ENCODE measurements around the gene INTS1. TPM values are rescaled to one million over a fixed set of nuclear protein-coding genes. Genes with fewer than 3 reads are reported as not detected.
"Not testable (repeated sequence)": the region's sequence is repeated elsewhere in the genome, so short reads cannot be mapped to it uniquely, and the experiment has no call there.

The INTS1 gene
- total RNA-seq, 1 donor from 2014 or later = 89.5 TPM

- Mint-ChIP-seq H3K36me3 (ENCODE audit: low read depth) (no peaks in the 10 kb centered on the region), H3K27me3 (no peaks in the 10 kb centered on the region), H3K4me1 (no peaks in the 10 kb centered on the region), H3K9me3 (no peaks in the 10 kb centered on the region), H3K4me3 (no peak overlapping the region), H3K27ac (no peak overlapping the region)
- no peak for DNase-seq
- intact Hi-C loops (cut with micrococcal nuclease) = no loop called here
Measured at GRCh38 chr7:1447112-1447511, 57.1 kb downstream of the INTS1 start.

DNA sequence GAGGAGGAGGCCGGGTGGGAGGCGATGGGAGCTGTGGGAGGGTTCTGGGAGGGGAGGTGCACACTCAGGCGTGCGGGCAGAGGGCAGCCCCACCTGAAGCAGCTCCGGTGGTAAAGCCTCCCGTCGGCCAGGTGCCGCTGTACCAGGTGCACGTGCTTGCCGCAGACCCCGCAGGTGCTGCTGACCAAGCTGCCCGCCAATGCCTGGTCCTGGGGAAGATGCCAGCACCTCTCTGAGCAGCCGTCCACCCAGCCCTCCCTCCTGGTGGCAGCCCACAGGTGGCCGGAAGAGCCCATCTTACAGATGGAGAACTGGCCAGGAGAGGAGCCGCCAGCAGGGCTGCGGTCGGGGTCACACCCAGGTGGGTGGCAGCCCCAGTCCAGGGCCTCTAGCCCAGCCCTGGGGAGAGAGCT lies 57.6 kb downstream of the INTS1 start:
- Mint-ChIP-seq H3K9me3 (no peaks in the 10 kb centered on the region), H3K27me3 (no peaks in the 10 kb centered on the region), H3K4me1 (no peaks in the 10 kb centered on the region), H3K4me3 (no peak overlapping the region), H3K27ac (no peak overlapping the region), H3K36me3 (ENCODE audit: low read depth) (no peaks in the 10 kb centered on the region)
- DNase-seq = no peak
- intact Hi-C loops (cut with micrococcal nuclease) = no loop called here

DNA sequence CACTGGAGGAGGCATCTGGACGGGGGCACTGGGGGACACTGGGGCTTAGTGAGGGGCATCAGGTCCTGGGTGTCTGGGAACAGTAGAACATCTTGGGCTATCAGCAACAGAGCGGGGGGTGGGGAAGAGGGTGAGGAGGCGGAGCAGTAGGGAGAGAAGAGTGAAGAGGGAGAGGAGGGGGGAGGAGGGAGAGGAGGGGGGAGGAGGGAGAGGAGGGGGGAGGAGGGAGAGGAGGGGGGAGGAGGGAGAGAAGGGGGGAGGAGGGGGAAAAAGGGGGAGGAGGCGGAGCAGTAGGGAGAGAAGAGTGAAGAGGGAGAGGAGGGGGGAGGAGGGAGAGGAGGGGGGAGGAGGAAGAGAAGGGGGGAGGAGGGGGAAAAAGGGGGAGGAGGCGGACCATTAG lies 58.2 kb downstream of the INTS1 start:
- intact Hi-C loops (cut with micrococcal nuclease); H3K4me1 Mint-ChIP-seq; H3K9me3 Mint-ChIP-seq; H3K27me3 Mint-ChIP-seq; H3K4me3 Mint-ChIP-seq; H3K36me3 Mint-ChIP-seq (ENCODE audit: low read depth); DNase-seq; H3K27ac Mint-ChIP-seq: not testable (repeated sequence)

DNA sequence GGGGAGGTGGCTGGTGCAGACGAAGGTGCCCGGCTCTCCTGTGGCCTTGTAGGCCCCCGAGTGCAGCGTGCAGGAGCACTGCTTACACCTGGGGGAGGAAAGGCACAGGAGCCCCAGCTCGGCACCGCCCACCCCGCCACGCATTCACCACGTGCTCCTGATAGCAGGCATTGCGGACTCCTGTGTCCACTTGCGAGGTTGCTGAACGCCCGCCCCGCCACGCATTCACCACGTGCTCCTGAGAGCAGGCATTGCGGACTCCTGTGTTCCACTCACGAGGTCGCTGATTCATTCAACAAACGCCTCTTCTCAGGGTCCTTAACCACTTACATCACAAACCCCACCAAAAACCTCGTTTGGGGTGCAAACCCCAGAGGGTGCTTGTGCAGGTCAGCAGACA lies 58.8 kb downstream of the INTS1 start:
- no peak overlapping the region for H3K27ac Mint-ChIP-seq
- no peaks in the 10 kb centered on the region for H3K9me3 Mint-ChIP-seq
- intact Hi-C loops (cut with micrococcal nuclease) = no loop called here
- DNase-seq = no peak
- no peaks in the 10 kb centered on the region for H3K27me3 Mint-ChIP-seq
- H3K4me3 Mint-ChIP-seq = no peak overlapping the region
- H3K36me3 Mint-ChIP-seq (ENCODE audit: low read depth) = no peaks in the 10 kb centered on the region
- no peaks in the 10 kb centered on the region for H3K4me1 Mint-ChIP-seq

DNA sequence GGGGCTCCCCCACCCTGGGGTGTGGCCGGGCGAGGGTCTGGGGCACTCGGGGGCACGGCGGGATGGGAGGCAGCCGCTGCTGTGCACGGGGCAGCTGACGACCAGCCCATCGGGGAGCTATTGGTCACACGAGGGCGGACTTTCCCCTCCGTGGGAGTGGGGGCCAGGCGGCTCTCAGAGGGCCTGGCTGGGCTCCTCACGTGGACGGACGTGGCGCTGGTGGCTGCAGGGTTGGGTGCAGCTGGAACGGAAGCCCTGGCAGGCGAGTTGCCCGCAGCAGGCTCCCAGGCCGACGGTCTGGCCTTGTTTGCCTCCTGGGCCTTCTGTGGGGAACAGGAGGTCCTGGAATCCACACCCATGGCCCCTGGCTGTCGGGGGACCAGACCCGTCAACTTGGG lies 59.3 kb downstream of the INTS1 start:
- Mint-ChIP-seq H3K27me3 (no peaks in the 10 kb centered on the region), H3K4me1 (no peaks in the 10 kb centered on the region), H3K4me3 (no peak overlapping the region), H3K27ac (no peak overlapping the region), H3K9me3 (no peaks in the 10 kb centered on the region), H3K36me3 (ENCODE audit: low read depth) (no peaks in the 10 kb centered on the region)
- DNase-seq = no peak
- intact Hi-C loops (cut with micrococcal nuclease) = no loop called here

GRCh38 chr7:1444214-1444924 lies 59.8 kb downstream of the INTS1 start:
- H3K27me3 Mint-ChIP-seq = no peaks in the 10 kb centered on the region
- no peak overlapping the region for H3K4me3 Mint-ChIP-seq
- no peaks in the 10 kb centered on the region for H3K4me1 Mint-ChIP-seq

GRCh38 chr7:1443587-1444200 lies 60.5 kb downstream of the INTS1 start:
- DNase-seq; H3K36me3 Mint-ChIP-seq (ENCODE audit: low read depth); H3K9me3 Mint-ChIP-seq; H3K27me3 Mint-ChIP-seq; intact Hi-C loops (cut with micrococcal nuclease); H3K4me3 Mint-ChIP-seq; H3K27ac Mint-ChIP-seq; H3K4me1 Mint-ChIP-seq: not testable (repeated sequence)

More at GRCh38 chr7:1444214-1444924, 59.8 kb downstream of the INTS1 start:
- no peaks in the 10 kb centered on the region for H3K36me3 Mint-ChIP-seq (ENCODE audit: low read depth)
- intact Hi-C loops (cut with micrococcal nuclease) = no loop called here
- no peak overlapping the region for H3K27ac Mint-ChIP-seq
- no peaks in the 10 kb centered on the region for H3K9me3 Mint-ChIP-seq
- no peak for DNase-seq

- no peak overlapping the region for H3K27ac Mint-ChIP-seq
- intact Hi-C loops (cut with micrococcal nuclease) = no loop called here
Measured at GRCh38 chr7:1442355-1443124, 61.6 kb downstream of the INTS1 start.

GRCh38 chr7:1441615-1442354 lies 62.4 kb downstream of the INTS1 start:
- intact Hi-C loops (cut with micrococcal nuclease) = no loop called here
- Mint-ChIP-seq H3K4me1 (no peaks in the 10 kb centered on the region), H3K27me3 (no peaks in the 10 kb centered on the region), H3K9me3 (no peaks in the 10 kb centered on the region), H3K36me3 (ENCODE audit: low read depth) (no peaks in the 10 kb centered on the region), H3K27ac (no peak overlapping the region), H3K4me3 (no peak overlapping the region)
- no peak for DNase-seq

More at GRCh38 chr7:1442355-1443124, 61.6 kb downstream of the INTS1 start:
- Mint-ChIP-seq H3K4me3 (no peak overlapping the region), H3K9me3 (no peaks in the 10 kb centered on the region), H3K4me1 (no peaks in the 10 kb centered on the region), H3K36me3 (ENCODE audit: low read depth) (no peaks in the 10 kb centered on the region), H3K27me3 (no peaks in the 10 kb centered on the region)
- no peak for DNase-seq

GRCh38 chr7:1440620-1441019 lies 63.6 kb downstream of the INTS1 start:
- Mint-ChIP-seq H3K4me3 (no peak overlapping the region), H3K36me3 (ENCODE audit: low read depth) (no peaks in the 10 kb centered on the region), H3K27me3 (no peaks in the 10 kb centered on the region), H3K27ac (no peak overlapping the region), H3K9me3 (no peaks in the 10 kb centered on the region), H3K4me1 (no peaks in the 10 kb centered on the region)
- intact Hi-C loops (cut with micrococcal nuclease) = no loop called here
- DNase-seq = no peak

DNA sequence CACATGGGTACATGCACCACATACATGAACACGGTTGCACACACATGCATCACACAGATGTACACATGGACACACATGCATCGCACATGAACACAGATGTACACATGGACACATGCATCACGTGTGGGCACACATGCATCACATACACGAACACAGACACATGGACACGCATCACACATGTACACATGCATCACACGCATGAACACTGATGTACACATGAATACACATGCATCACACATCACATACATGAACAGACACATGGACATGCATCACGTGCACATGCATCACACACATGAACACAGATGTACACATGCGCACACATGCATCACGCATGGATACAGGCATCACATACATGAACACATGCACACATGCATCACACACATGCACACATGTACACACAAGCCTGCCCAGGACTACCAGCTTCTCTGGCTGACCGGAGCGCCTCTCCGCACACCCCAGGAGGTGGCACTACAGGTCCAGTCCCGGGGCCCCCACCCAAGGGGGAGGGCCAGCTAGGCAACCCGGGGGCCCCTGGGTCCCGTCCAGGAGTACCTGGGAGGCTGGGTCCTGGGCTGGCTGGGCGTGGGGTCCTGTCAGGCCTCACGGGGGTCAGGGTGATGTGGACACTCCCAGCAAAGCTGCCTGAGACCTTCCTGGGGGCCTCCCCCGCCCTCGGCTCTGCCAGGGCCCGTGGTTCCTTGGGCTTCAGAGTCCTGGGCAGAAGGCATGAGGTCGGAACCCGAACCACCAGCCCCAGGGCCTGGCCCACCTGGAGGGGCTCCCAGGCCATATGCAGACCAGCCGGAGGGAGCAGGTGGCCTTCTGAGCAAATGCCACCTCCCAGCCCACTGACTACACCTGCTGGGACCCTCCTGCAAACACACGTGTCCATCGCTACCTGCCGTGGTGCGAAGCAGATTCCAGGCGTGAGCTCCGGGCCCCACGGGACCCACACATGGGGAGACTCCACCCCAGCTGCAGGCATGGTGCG lies 64.5 kb downstream of the INTS1 start:
- no peak overlapping the region for H3K27ac Mint-ChIP-seq
- no peak for DNase-seq
- no peak overlapping the region for H3K4me3 Mint-ChIP-seq
- no peaks in the 10 kb centered on the region for H3K4me1 Mint-ChIP-seq
- no peaks in the 10 kb centered on the region for H3K9me3 Mint-ChIP-seq
- H3K36me3 Mint-ChIP-seq (ENCODE audit: low read depth) = no peaks in the 10 kb centered on the region
- intact Hi-C loops (cut with micrococcal nuclease) = no loop called here
- no peaks in the 10 kb centered on the region for H3K27me3 Mint-ChIP-seq

- Mint-ChIP-seq H3K27ac (no peak overlapping the region), H3K36me3 (ENCODE audit: low read depth) (no peaks in the 10 kb centered on the region), H3K4me1 (no peaks in the 10 kb centered on the region), H3K27me3 (no peaks in the 10 kb centered on the region), H3K4me3 (no peak overlapping the region), H3K9me3 (no peaks in the 10 kb centered on the region)
- DNase-seq = no peak
- intact Hi-C loops (cut with micrococcal nuclease) = no loop called here
Measured at GRCh38 chr7:1438821-1439220, 65.4 kb downstream of the INTS1 start.

GRCh38 chr7:1438208-1438607 lies 66.0 kb downstream of the INTS1 start:
- Mint-ChIP-seq H3K36me3 (ENCODE audit: low read depth) (no peaks in the 10 kb centered on the region), H3K4me1 (no peaks in the 10 kb centered on the region), H3K9me3 (no peaks in the 10 kb centered on the region), H3K27ac (no peak overlapping the region), H3K27me3 (no peaks in the 10 kb centered on the region), H3K4me3 (no peak overlapping the region)
- DNase-seq = no peak
- intact Hi-C loops (cut with micrococcal nuclease) = no loop called here

Measured in activated CD4-positive, alpha-beta T cell treated with anti-CD3 and anti-CD28 coated beads, Interleukin-2, amount 10 ng/mL, durations not matched to agents 24 days and 14 days (primary cell).